Anterior cingulate cortex (tissue), 58 donors: ENCODE measurements around the gene PRKCQ.
"Not testable (repeated sequence)": the region's sequence is repeated elsewhere in the genome, so short reads cannot be mapped to it uniquely, and the experiment has no call there.

Experiments used
- DNase-seq, 58 donors: peaks; one replicate each; lab custom pipeline; 2025; lab: John Stamatoyannopoulos, UW

The PRKCQ gene

DNA sequence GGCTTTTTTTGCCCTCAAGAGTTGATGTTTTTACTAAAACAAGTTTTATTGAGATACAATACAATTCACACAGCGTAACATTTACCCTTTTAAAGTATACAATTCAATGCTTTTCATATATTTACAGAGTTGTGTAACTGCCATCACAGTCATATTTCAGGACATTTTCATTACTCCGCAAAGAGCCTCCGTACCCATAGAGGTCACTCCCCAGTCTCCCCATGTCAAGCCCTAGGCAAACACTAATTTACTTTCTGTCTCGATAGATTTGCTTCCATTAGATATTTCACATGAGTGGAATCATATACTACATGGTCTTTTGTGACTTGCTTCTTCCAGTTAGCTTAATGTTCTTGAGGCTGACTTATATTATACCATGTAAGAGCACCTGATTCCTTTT is 183.8 kb downstream of the PRKCQ start:
- DNase-seq, result no peak

DNA sequence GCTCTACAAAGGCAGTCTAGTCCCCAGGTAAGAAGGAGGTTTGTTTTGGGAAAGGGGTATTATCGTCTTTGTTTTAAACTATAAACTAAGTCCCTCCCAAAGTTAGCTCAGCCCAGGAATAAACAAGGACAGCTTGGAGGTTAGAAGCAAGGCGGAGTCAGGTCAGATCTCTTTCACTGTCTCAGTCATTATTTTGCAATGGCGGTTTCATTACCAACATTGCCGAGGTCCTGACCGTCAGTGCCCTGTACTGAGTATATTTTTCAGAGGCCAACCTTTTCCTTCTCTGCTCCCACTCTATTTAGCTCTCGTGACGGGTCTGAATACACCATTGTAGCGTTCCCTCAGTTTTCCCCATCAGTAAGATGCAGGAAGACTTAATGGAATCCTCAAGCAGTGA is 184.5 kb downstream of the PRKCQ start:
- no peak for DNase-seq

DNA sequence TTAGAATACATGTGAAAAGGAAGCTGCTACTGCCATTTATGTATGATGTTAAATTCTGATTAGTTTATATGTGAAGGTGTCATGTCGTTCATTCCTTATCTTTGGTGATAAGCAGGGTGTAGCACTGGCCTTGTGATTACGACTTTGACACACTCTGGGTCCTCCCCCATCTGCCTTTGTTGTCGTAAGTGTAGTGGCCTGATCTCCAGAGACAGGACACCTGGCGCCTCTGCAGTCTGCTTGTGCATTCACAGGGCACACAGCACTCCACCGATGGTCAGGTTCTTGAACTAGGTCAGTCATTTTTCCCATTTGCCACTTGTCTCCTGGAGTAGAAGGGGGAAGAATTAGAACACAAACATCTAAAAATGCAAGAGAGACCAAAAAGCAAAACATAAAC is 186.0 kb downstream of the PRKCQ start:
- no peak for DNase-seq

DNA sequence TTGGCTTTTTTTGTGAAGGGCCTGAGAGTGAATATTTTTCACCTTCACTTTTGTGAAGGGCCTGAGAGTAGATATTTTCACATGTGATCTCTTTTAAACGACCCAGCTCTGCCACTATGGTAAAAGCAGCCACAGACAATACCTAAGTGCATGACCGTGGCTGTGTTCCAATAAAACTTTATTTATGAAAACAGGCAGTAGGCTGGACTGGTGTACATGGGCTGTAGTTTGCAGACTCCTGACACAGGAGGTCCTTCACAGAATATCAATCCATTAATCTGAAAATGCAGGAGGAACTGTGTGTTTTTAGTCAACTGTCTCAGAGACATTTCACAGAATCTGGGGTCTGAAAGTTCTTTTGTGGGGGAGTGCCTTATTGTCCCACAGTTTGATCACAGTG is 186.9 kb downstream of the PRKCQ start:
- no peak for DNase-seq

DNA sequence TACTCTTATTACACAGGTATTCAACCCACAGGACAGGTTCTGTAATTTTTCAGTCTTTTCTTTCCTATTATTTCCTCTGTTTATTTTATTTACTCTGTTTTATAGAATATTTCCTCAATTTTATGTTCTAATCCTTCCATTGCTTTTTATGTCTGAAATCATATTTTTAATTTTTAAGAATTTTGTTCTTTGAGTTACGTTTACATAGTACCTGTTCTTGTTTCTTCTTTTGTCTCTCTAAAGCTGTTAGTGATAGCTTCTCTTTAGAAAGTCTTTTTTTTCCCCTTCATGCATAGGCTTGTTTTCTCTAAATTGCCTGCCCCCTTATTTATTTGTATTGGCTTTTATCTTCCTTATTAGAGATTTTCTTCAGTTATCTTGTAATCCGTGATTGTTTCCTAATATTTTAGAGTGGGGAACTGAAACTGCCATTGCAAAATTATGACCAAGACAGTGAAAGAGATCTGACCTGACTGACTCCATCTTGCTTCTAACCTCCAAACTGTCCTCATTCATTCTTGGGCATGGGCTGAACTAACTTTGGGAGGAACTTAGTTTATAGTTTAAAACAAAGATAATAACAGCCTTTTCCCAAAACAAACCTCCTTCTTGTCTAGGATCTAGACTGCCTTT is 189.7 kb downstream of the PRKCQ start:
- no peak for DNase-seq

DNA sequence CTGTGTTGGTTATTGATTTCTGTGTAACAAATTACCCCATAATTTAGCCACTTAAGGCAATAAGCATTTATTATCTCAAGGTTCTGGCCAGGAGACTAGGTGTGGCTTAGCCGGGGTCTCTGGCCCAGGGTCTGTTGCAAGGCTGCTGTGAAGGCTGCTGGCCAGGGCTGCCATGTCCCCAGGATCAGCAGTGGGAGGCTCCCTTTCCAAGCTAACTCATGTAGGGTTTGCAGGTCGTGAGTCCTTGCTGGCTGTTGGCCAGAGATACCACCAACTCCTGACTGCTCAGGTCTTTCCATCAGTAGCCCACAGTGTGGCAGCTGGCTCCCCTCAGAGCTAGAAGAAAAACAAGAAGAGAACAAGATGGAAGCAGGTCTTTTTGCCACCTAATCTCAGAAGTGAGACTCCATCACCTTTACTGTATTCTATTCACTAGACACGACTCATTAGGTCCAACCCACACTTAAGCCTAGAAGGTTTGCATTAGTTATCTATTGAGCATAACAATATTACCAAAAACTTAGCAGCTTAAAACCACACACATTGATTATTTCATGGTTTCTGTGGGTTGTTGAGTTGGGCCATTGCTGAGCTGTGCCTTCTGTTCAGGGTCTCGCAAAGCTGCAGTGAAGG is 191.7 kb downstream of the PRKCQ start:
- no peak for DNase-seq

DNA sequence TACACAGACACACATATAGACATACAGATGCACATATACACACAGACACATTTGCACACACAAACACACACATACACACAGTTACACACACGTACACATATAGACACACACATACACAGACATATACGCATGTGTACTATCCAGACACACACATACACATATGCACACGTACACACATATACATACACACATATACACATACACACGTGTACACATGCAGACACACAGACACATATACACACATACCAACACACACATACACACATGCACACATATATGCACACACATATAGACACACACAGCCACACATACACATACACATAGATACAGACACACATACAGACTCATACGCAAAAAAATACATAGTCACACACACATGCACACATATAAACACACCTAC is 193.1 kb downstream of the PRKCQ start:
- no peak for DNase-seq

DNA sequence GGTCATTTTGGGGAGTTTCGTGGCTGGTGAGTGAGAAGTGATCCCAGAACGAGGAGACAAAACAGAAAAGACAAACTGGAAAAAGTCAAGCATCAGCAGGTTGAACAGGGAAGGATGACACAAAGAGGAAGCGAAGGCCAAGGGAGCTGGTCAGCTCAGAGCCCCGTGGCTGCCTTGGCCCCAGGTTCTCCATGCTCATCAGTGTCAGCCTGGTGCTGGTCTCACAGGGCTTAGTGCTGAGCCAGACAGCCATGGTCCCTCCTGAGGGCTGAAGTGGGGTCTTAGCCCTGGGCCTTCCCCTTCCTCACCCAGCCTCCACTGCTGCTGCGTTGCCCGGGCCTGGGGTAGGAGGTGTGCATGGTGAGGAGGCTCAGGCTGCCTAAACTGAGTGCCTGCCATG is 193.7 kb downstream of the PRKCQ start:
- peak in 8 of 58 donors; percentile 8 to 45 (median 26) for DNase-seq

DNA sequence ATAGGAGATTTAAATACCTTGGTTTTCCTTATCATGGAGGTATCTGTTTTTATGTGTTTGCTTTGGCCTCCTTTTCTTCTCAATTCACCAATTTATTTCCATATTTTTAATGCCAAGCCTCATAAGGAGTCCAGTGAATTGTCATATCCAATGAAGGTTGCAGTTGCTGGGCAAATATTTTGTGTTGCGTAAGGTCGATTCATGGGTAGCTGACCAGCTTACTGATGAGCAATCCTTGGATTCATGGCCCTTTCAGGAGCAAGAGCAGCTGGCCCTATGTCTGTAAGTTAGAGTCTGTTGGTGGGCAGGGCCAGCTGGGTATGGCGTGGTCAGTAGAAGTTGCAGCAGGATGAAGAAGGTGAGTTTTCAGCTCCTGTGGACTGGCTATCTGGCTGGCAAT is 194.4 kb downstream of the PRKCQ start:
- no peak for DNase-seq

DNA sequence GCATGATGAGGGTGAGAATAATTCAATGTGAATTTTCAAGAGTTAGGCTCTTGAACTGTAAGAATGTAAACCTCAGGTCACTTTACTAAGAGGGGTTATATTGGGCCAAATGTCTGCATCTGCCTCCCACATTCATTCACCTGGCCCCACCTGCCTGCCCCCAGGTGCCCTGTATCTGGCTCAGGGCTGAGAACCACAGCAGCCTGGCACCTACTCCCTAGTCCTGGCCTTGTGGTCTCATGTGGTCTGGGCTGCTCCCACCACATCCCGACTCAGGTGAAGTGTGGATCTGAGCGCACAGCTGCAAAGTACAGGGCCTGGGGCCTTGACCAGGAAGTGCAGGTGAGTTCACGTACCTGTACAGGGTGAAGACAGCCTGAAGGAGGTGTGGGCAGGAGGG is 195.2 kb downstream of the PRKCQ start:
- DNase-seq, result no peak

DNA sequence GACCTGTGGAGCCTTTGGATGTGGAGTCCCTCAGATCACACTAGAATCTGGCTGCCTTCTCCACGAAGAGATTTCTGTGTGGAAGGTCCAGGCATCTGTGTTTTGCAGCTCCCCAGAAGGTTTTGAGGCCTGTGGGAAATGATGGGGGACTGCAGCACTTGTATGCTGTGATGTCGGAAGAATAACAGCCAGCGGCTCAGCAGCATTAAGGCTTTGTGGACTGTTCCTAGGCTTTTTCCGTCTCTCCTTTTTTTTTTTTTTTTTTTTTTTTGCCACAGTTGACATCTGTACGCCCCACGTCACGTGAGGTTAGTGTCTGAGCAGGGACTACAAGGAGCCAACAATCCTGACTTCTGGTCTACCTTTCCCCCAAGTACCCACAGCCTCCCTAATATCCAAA is 196.0 kb downstream of the PRKCQ start:
- no peak for DNase-seq

DNA sequence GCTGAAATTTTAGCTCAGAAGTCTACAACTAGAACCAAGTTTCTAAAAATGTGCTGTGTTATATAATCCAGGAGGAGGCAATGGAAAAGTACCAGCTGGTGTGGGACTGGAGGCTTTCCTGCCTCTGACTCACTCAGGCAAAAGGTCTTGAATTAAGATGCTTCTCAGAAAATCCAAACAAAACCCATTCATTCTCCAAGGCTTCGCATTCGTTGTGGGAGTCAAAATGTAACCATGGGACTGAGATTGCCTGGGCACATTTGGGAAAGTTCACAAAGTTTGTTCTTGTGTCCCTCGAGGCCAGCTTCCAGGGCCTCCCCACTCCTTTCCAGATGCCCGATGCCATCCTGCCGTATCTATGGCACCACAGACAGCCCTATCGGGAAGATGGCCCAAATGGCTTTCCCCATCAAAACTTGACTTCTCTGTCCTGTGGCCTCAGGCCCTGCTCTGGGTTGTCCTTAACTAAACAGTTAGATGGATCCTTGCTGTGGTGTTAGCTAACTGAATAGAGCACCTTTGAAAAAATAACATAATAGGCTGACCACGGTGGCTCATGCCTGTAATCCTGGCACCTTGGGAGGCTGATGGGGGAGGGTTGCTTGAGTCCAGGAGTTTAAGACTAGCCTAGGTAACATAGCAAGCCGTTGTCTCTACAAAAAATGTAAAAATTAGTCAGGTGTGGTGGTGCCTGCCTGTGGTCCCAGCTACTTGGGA is 196.8 kb downstream of the PRKCQ start:
- DNase-seq, result peak in 40 of 58 donors; percentile 21 to 88 (median 50)

DNA sequence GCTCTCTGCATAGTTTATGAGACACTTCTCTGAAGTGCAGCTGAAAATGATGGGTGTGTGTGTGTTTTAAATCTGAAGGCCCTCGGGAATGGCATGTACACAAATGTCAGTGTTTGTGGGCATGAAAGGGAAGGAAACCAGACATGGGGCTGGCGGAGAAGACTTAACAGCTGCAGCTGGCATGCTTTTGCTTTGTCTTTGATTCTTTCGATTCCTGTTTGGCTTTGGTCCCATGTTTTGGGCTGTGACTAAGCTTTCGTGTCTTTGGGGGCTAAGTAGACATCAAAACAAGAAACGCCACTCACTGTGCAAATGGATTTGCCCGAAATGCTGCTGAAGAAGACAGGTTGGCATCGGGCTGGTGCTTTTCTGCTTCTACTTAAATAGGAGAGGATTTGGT is 198.0 kb downstream of the PRKCQ start:
- peak in 19 of 58 donors; percentile 12 to 68 (median 33) for DNase-seq

DNA sequence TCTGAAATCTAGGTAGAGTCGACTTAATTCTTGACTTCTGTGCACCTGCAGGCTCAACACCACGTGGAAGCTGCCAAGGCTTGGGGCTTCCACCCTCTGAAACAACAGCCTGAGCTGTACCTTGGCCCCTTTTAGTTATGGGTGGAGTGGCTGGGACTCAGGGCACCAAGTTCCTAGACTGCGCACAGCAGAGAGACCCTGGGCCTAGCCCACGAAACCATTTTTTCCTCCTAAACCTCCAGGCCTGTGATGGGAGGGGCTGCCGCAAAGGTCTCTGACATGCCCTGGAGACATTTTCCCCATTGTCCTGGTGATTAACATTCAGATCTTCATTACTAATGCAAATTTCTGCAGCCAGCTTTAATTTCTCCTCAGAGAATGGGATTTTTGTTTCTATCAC is 199.6 kb downstream of the PRKCQ start:
- DNase-seq, result not testable (repeated sequence)

DNA sequence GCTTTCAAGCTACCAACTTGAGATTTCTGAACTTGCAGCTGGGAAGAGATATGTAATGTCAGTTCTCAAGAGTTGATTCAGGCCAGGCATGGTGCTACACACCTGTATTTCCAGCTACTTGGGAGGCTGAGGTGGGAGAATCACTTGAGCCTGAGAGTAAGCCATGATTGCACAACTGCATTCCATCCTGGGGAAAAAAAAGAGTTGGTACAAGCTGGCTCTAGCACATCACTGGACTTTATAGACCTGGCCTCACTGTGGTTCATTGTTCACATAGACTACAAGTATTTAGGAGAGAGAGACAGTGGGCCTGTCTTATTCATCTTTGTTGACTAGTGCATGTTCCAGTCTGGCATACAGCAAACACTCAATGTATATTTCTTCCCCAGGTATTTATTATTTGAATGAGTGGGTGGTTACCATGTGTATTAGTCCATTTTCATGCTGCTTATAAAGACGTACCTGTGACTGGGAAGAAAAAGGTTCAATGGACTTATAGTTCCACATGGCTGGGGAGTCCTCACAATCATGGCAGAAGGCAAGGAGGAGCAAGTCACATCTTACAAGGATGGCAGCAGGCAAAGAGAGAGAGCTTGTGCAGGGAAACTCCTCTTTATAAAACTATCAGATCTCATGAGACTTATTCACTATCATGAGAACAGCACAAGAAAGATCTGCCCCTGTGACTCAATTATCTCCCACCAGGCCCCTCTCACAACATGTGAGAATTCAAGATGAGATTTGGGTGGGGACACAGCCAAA is 200.9 kb downstream of the PRKCQ start:
- no peak for DNase-seq
